ENCODE results near the gene CHD9. TPM values are rescaled to one million over a fixed set of nuclear protein-coding genes. Genes with fewer than 3 reads are reported as not detected.
"Not testable (repeated sequence)": the region's sequence is repeated elsewhere in the genome, so short reads cannot be mapped to it uniquely, and the experiment has no call there.

CHD9 gene
- polyA plus RNA-seq, 1 donor, result 32.7 TPM

- no peaks in the 10 kb centered on the region for H3K4me1 ChIP-seq (ENCODE audit: control insufficient read depth, insufficient read depth, low read length)
- DNase-seq, result no peak
- no peaks in the 10 kb centered on the region for H3K27me3 ChIP-seq (ENCODE audit: control insufficient read depth, insufficient read depth, low read length)
- H3K4me3 ChIP-seq (ENCODE audit: low read length), result no peak overlapping the region
- peaks cover 10% of the 10 kb centered on the region for H3K9me3 ChIP-seq (ENCODE audit: control insufficient read depth, low read depth, low read length)
- WGBS (ENCODE audit: insufficient coverage, low lambda C conversion rate), result no CpG with 5 or more reads among the region's 9 CpGs
- peaks cover 16% of the 10 kb centered on the region for H3K36me3 ChIP-seq (ENCODE audit: control insufficient read depth, insufficient read depth, low read length)
- H3K27ac ChIP-seq (ENCODE audit: low read length), result no peak overlapping the region
Observed at GRCh38 chr16:53154513-53154912, 99.7 kb downstream of the CHD9 start.

GRCh38 chr16:53156516-53156915 lies 101.7 kb downstream of the CHD9 start:
- no peaks in the 10 kb centered on the region for H3K27me3 ChIP-seq (ENCODE audit: control insufficient read depth, insufficient read depth, low read length)
- H3K4me3 ChIP-seq (ENCODE audit: low read length), result no peak overlapping the region
- H3K9me3 ChIP-seq (ENCODE audit: control insufficient read depth, low read depth, low read length), result no peaks in the 10 kb centered on the region
- H3K27ac ChIP-seq (ENCODE audit: low read length), result no peak overlapping the region
- no peak for DNase-seq
- H3K36me3 ChIP-seq (ENCODE audit: control insufficient read depth, insufficient read depth, low read length), result peaks cover 16% of the 10 kb centered on the region
- WGBS (ENCODE audit: insufficient coverage, low lambda C conversion rate), result no CpG with 5 or more reads among the region's 2 CpGs
- no peaks in the 10 kb centered on the region for H3K4me1 ChIP-seq (ENCODE audit: control insufficient read depth, insufficient read depth, low read length)

GRCh38 chr16:53159781-53160436 lies 105.1 kb downstream of the CHD9 start:
- H3K27me3 ChIP-seq (ENCODE audit: control insufficient read depth, insufficient read depth, low read length), result no peaks in the 10 kb centered on the region
- DNase-seq, result peak; percentile 12 to 37
- H3K9me3 ChIP-seq (ENCODE audit: control insufficient read depth, low read depth, low read length), result no peaks in the 10 kb centered on the region
- H3K27ac ChIP-seq (ENCODE audit: low read length), result no peak overlapping the region
- no peaks in the 10 kb centered on the region for H3K4me1 ChIP-seq (ENCODE audit: control insufficient read depth, insufficient read depth, low read length)
- H3K4me3 ChIP-seq (ENCODE audit: low read length), result no peak overlapping the region
- no CpG with 5 or more reads among the region's 6 CpGs for WGBS (ENCODE audit: insufficient coverage, low lambda C conversion rate)
- H3K36me3 ChIP-seq (ENCODE audit: control insufficient read depth, insufficient read depth, low read length), result peaks cover 16% of the 10 kb centered on the region

- Histone ChIP-seq H3K4me3 (ENCODE audit: low read length) (no peak overlapping the region), H3K4me1 (ENCODE audit: control insufficient read depth, insufficient read depth, low read length) (no peaks in the 10 kb centered on the region), H3K27ac (ENCODE audit: low read length) (no peak overlapping the region), H3K9me3 (ENCODE audit: control insufficient read depth, low read depth, low read length) (no peaks in the 10 kb centered on the region), H3K36me3 (ENCODE audit: control insufficient read depth, insufficient read depth, low read length) (peaks cover 2% of the 10 kb centered on the region), H3K27me3 (ENCODE audit: control insufficient read depth, insufficient read depth, low read length) (no peaks in the 10 kb centered on the region)
- peak in 1 of 2 donors; percentile 13 for DNase-seq
Observed at GRCh38 chr16:53166099-53166498, 111.3 kb downstream of the CHD9 start.

GRCh38 chr16:53168744-53169143 lies 114.0 kb downstream of the CHD9 start:
- WGBS (ENCODE audit: insufficient coverage, low lambda C conversion rate), result no CpG with 5 or more reads among the region's 6 CpGs
- no peak for DNase-seq
- no peak overlapping the region for H3K4me3 ChIP-seq (ENCODE audit: low read length)
- H3K27ac ChIP-seq (ENCODE audit: low read length), result no peak overlapping the region
- H3K27me3 ChIP-seq (ENCODE audit: control insufficient read depth, insufficient read depth, low read length), result no peaks in the 10 kb centered on the region
- no peaks in the 10 kb centered on the region for H3K9me3 ChIP-seq (ENCODE audit: control insufficient read depth, low read depth, low read length)
- H3K36me3 ChIP-seq (ENCODE audit: control insufficient read depth, insufficient read depth, low read length), result peaks cover 2% of the 10 kb centered on the region
- no peaks in the 10 kb centered on the region for H3K4me1 ChIP-seq (ENCODE audit: control insufficient read depth, insufficient read depth, low read length)

- H3K4me1 ChIP-seq (ENCODE audit: control insufficient read depth, insufficient read depth, low read length), result no peaks in the 10 kb centered on the region
- H3K36me3 ChIP-seq (ENCODE audit: control insufficient read depth, insufficient read depth, low read length), result peaks cover 9% of the 10 kb centered on the region
- DNase-seq, result no peak
- H3K27ac ChIP-seq (ENCODE audit: low read length), result no peak overlapping the region
- no peaks in the 10 kb centered on the region for H3K9me3 ChIP-seq (ENCODE audit: control insufficient read depth, low read depth, low read length)
- H3K4me3 ChIP-seq (ENCODE audit: low read length), result no peak overlapping the region
- H3K27me3 ChIP-seq (ENCODE audit: control insufficient read depth, insufficient read depth, low read length), result no peaks in the 10 kb centered on the region
- 100% methylated on average over 1 of the region's 4 CpGs for WGBS (ENCODE audit: insufficient coverage, low lambda C conversion rate)
Observed at GRCh38 chr16:53172517-53172916, 117.7 kb downstream of the CHD9 start.

GRCh38 chr16:53175118-53175517 lies 120.3 kb downstream of the CHD9 start:
- WGBS (ENCODE audit: insufficient coverage, low lambda C conversion rate), result no CpG with 5 or more reads among the region's 1 CpG

GRCh38 chr16:53176434-53176833 lies 121.6 kb downstream of the CHD9 start:
- DNase-seq, result no peak

More at GRCh38 chr16:53175118-53175517, 120.3 kb downstream of the CHD9 start:
- peaks cover 9% of the 10 kb centered on the region for H3K36me3 ChIP-seq (ENCODE audit: control insufficient read depth, insufficient read depth, low read length)
- no peak for DNase-seq
- H3K27ac ChIP-seq (ENCODE audit: low read length), result no peak overlapping the region
- H3K4me1 ChIP-seq (ENCODE audit: control insufficient read depth, insufficient read depth, low read length), result no peaks in the 10 kb centered on the region
- no peak overlapping the region for H3K4me3 ChIP-seq (ENCODE audit: low read length)
- H3K27me3 ChIP-seq (ENCODE audit: control insufficient read depth, insufficient read depth, low read length), result no peaks in the 10 kb centered on the region
- H3K9me3 ChIP-seq (ENCODE audit: control insufficient read depth, low read depth, low read length), result no peaks in the 10 kb centered on the region

GRCh38 chr16:53183442-53183841 lies 128.7 kb downstream of the CHD9 start:
- no peak overlapping the region for H3K4me3 ChIP-seq (ENCODE audit: low read length)
- H3K36me3 ChIP-seq (ENCODE audit: control insufficient read depth, insufficient read depth, low read length), result peaks cover 13% of the 10 kb centered on the region
- H3K9me3 ChIP-seq (ENCODE audit: control insufficient read depth, low read depth, low read length), result peaks cover 7% of the 10 kb centered on the region
- H3K27me3 ChIP-seq (ENCODE audit: control insufficient read depth, insufficient read depth, low read length), result no peaks in the 10 kb centered on the region
- H3K4me1 ChIP-seq (ENCODE audit: control insufficient read depth, insufficient read depth, low read length), result no peaks in the 10 kb centered on the region
- H3K27ac ChIP-seq (ENCODE audit: low read length), result no peak overlapping the region
- WGBS (ENCODE audit: insufficient coverage, low lambda C conversion rate), result no CpG with 5 or more reads among the region's 4 CpGs
- no peak for DNase-seq

More at GRCh38 chr16:53176434-53176833, 121.6 kb downstream of the CHD9 start:
- Histone ChIP-seq H3K27ac (ENCODE audit: low read length) (no peak overlapping the region), H3K36me3 (ENCODE audit: control insufficient read depth, insufficient read depth, low read length) (peaks cover 9% of the 10 kb centered on the region), H3K9me3 (ENCODE audit: control insufficient read depth, low read depth, low read length) (no peaks in the 10 kb centered on the region), H3K4me3 (ENCODE audit: low read length) (no peak overlapping the region), H3K27me3 (ENCODE audit: control insufficient read depth, insufficient read depth, low read length) (no peaks in the 10 kb centered on the region), H3K4me1 (ENCODE audit: control insufficient read depth, insufficient read depth, low read length) (no peaks in the 10 kb centered on the region)

- H3K27me3 ChIP-seq (ENCODE audit: control insufficient read depth, insufficient read depth, low read length); H3K27ac ChIP-seq (ENCODE audit: low read length); H3K4me3 ChIP-seq (ENCODE audit: low read length); H3K9me3 ChIP-seq (ENCODE audit: control insufficient read depth, low read depth, low read length); H3K4me1 ChIP-seq (ENCODE audit: control insufficient read depth, insufficient read depth, low read length); DNase-seq: not testable (repeated sequence)
- WGBS (ENCODE audit: insufficient coverage, low lambda C conversion rate), result no CpG with 5 or more reads among the region's 3 CpGs
- H3K36me3 ChIP-seq (ENCODE audit: control insufficient read depth, insufficient read depth, low read length), result peaks cover 11% of the 10 kb centered on the region
Observed at GRCh38 chr16:53185741-53186140, 130.9 kb downstream of the CHD9 start.

GRCh38 chr16:53187775-53188174 lies 133.0 kb downstream of the CHD9 start:
- Histone ChIP-seq H3K27me3 (ENCODE audit: control insufficient read depth, insufficient read depth, low read length) (no peaks in the 10 kb centered on the region), H3K4me3 (ENCODE audit: low read length) (no peak overlapping the region), H3K9me3 (ENCODE audit: control insufficient read depth, low read depth, low read length) (peaks cover 7% of the 10 kb centered on the region), H3K4me1 (ENCODE audit: control insufficient read depth, insufficient read depth, low read length) (no peaks in the 10 kb centered on the region), H3K36me3 (ENCODE audit: control insufficient read depth, insufficient read depth, low read length) (peaks cover 11% of the 10 kb centered on the region), H3K27ac (ENCODE audit: low read length) (no peak overlapping the region)
- no peak for DNase-seq
- WGBS (ENCODE audit: insufficient coverage, low lambda C conversion rate), result no CpG with 5 or more reads among the region's 1 CpG
